ENCODE results near the gene ADA. TPM values are rescaled to one million over a fixed set of nuclear protein-coding genes. Genes with fewer than 3 reads are reported as not detected.

Gene ADA
- total RNA-seq, 1 donor from 2014 or later: 67.5 TPM

DNA sequence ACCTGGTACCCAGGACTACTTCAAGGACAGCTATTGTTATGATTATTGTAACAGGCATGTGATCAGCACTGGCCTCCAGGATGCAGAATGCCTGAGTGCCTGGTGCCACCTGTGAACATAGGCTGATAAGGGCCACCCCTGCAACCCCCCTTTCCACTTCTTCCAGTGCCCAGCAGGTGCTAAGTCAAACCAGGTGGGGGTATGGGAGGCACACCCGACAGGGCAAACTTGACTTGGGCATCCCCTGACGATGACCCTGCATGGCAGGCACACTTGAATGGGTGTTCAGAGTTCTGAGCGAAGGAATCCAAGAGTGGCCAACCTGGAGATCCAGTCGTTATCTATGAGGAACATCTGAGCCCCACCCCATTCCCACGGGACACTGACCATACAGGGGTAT is 3.4 kb downstream of the ADA start:
- Histone ChIP-seq H3K36me3 (ENCODE audit: insufficient read depth, low read length) (no peaks in the 10 kb centered on the region), H3K9me3 (ENCODE audit: insufficient read depth, low read depth, low read length) (peaks cover 2% of the 10 kb centered on the region), H3K9ac (ENCODE audit: low read length) (no peak overlapping the region), H3K4me1 (ENCODE audit: insufficient read depth, low read length) (peaks cover 46% of the 10 kb centered on the region), H4K20me1 (ENCODE audit: insufficient read depth, low read length) (no peaks in the 10 kb centered on the region), H3K27me3 (ENCODE audit: insufficient read depth, low read length) (no peaks in the 10 kb centered on the region), H3K79me2 (ENCODE audit: insufficient read depth, low read length) (no peaks in the 10 kb centered on the region), H3K27ac (ENCODE audit: low read depth, low read length) (no peak overlapping the region), H3K4me2 (ENCODE audit: low read length) (no peak overlapping the region), H3K4me3 (ENCODE audit: insufficient read depth, low read depth, low read length) (no peak overlapping the region), H2AFZ (ENCODE audit: low read depth, low read length) (no peak overlapping the region)
- Mint-ChIP-seq H3K27ac (ENCODE audit: unreplicated experiment) (no peak overlapping the region), H3K36me3 (ENCODE audit: low read depth, unreplicated experiment) (no peaks in the 10 kb centered on the region), H3K9me3 (ENCODE audit: unreplicated experiment) (peaks cover 3% of the 10 kb centered on the region), H3K27me3 (ENCODE audit: low read depth, unreplicated experiment) (no peaks in the 10 kb centered on the region), H3K4me1 (ENCODE audit: low read depth, unreplicated experiment) (peaks cover 45% of the 10 kb centered on the region), H3K4me3 (ENCODE audit: unreplicated experiment) (no peak overlapping the region)
- DNase-seq (ENCODE audit: low read depth) (no peak), FAIRE-seq (no peak)
- TF ChIP-seq EZH2 (IDR thresholded peaks at IDR 0.05; ENCODE audit: insufficient read depth, low read length): no peak
- TF ChIP-seq, protein P1, sequence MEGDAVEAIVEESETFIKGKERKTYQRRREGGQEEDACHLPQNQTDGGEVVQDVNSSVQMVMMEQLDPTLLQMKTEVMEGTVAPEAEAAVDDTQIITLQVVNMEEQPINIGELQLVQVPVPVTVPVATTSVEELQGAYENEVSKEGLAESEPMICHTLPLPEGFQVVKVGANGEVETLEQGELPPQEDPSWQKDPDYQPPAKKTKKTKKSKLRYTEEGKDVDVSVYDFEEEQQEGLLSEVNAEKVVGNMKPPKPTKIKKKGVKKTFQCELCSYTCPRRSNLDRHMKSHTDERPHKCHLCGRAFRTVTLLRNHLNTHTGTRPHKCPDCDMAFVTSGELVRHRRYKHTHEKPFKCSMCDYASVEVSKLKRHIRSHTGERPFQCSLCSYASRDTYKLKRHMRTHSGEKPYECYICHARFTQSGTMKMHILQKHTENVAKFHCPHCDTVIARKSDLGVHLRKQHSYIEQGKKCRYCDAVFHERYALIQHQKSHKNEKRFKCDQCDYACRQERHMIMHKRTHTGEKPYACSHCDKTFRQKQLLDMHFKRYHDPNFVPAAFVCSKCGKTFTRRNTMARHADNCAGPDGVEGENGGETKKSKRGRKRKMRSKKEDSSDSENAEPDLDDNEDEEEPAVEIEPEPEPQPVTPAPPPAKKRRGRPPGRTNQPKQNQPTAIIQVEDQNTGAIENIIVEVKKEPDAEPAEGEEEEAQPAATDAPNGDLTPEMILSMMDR (IDR thresholded peaks at IDR 0.05; ENCODE audit: insufficient read depth, low read depth, low read length): no peak

DNA sequence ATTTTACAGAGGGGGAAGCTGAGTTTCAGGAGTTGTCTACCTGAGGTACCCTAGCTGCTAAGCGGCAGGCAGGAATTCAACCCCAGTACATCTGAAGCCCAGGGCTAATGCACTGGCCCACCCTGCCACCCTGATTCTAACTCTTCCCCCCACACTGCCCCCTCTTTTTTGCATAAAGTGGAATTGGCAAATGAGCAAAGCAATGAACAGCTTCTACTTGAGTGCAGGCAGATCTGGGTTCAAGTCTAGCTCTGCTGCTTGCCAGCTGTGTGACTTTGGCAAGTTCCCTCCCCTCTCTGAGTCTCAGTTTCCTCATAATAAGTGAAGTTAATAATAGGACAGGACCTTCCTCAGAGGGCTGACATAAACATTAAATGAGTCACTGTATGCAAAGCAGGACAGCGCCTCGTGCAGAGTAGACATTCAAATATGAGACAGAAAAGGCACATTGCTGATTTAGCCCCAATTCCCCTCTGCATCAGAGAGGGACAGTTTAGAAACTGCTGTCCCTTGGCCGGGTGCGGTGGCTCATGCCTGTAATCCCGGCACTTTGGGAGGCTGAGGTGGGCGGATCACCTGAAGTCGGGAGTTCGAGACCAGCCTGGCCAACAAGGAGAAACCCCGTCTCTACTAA is 4.7 kb downstream of the ADA start:
- FAIRE-seq: no peak
- Histone ChIP-seq H4K20me1 (ENCODE audit: insufficient read depth, low read length) (no peaks in the 10 kb centered on the region), H3K9ac (ENCODE audit: low read length) (peak overlapping the region; percentile 25), H3K4me3 (ENCODE audit: insufficient read depth, low read depth, low read length) (no peak overlapping the region), H2AFZ (ENCODE audit: low read depth, low read length) (no peak overlapping the region), H3K4me2 (ENCODE audit: low read length) (peak overlapping the region; percentile 35), H3K36me3 (ENCODE audit: insufficient read depth, low read length) (no peaks in the 10 kb centered on the region), H3K27ac (ENCODE audit: low read depth, low read length) (no peak overlapping the region), H3K4me1 (ENCODE audit: insufficient read depth, low read length) (peaks cover 52% of the 10 kb centered on the region), H3K27me3 (ENCODE audit: insufficient read depth, low read length) (no peaks in the 10 kb centered on the region), H3K9me3 (ENCODE audit: insufficient read depth, low read depth, low read length) (peaks cover 2% of the 10 kb centered on the region), H3K79me2 (ENCODE audit: insufficient read depth, low read length) (no peaks in the 10 kb centered on the region)
- Mint-ChIP-seq H3K36me3 (ENCODE audit: low read depth, unreplicated experiment) (no peaks in the 10 kb centered on the region), H3K9me3 (ENCODE audit: unreplicated experiment) (peaks cover 3% of the 10 kb centered on the region), H3K27ac (ENCODE audit: unreplicated experiment) (peak overlapping the region; percentile 94), H3K4me3 (ENCODE audit: unreplicated experiment) (peak overlapping the region; percentile 40), H3K27me3 (ENCODE audit: low read depth, unreplicated experiment) (no peaks in the 10 kb centered on the region), H3K4me1 (ENCODE audit: low read depth, unreplicated experiment) (peaks cover 51% of the 10 kb centered on the region)
- DNase-seq (ENCODE audit: low read depth): peak; percentile 52
- no peak for TF ChIP-seq EZH2 (IDR thresholded peaks at IDR 0.05; ENCODE audit: insufficient read depth, low read length)
- TF ChIP-seq, protein P1 (IDR thresholded peaks at IDR 0.05; ENCODE audit: insufficient read depth, low read depth, low read length): no peak

DNA sequence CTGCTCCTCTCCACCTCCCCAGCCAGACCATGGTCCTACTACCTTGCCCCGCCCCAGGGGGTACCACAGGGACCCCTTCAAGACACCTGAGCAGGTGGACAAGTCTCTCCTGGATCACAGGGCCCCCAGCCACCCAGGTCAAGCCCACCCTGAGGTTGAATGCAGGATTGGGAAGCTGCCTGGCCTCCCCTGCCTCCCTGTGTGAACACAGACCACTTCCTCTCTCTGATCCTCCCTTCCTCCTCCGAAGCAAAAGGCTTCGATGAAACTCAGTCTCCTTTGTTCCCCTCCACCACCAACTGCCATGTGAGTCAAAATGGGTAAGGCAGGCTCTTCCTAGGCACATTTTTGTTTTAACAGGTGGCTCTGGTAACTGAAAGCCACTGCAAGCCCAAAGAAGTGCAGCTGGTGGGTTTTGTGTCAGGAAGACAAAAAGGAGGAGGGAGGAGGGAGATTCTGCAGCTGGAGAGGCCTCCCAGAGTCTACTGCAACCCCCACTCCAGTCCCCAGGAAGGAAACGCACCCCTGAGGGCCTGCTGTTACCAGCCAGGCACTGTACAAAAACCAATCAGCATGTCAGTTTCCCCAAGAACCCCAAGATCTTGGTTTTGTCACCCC is 5.4 kb downstream of the ADA start:
- Mint-ChIP-seq H3K4me1 (ENCODE audit: low read depth, unreplicated experiment) (peaks cover 55% of the 10 kb centered on the region), H3K36me3 (ENCODE audit: low read depth, unreplicated experiment) (peaks cover 2% of the 10 kb centered on the region), H3K27me3 (ENCODE audit: low read depth, unreplicated experiment) (no peaks in the 10 kb centered on the region), H3K27ac (ENCODE audit: unreplicated experiment) (peak overlapping the region; percentile 54), H3K4me3 (ENCODE audit: unreplicated experiment) (no peak overlapping the region), H3K9me3 (ENCODE audit: unreplicated experiment) (peaks cover 3% of the 10 kb centered on the region)
- no peaks in the 10 kb centered on the region for H3K36me3 ChIP-seq (ENCODE audit: insufficient read depth, low read length)
- H3K4me3 ChIP-seq (ENCODE audit: insufficient read depth, low read depth, low read length): no peak overlapping the region
- peak overlapping the region; percentile 27 for H2AFZ ChIP-seq (ENCODE audit: low read depth, low read length)
- peak; percentile 57 for DNase-seq (ENCODE audit: low read depth)
- no peak for FAIRE-seq
- no peaks in the 10 kb centered on the region for H3K27me3 ChIP-seq (ENCODE audit: insufficient read depth, low read length)
- H3K4me1 ChIP-seq (ENCODE audit: insufficient read depth, low read length): peaks cover 48% of the 10 kb centered on the region
- H3K27ac ChIP-seq (ENCODE audit: low read depth, low read length): peak overlapping the region; percentile 7
- TF ChIP-seq, protein P1 (IDR thresholded peaks at IDR 0.05; ENCODE audit: insufficient read depth, low read depth, low read length): no peak
- TF ChIP-seq EZH2 (IDR thresholded peaks at IDR 0.05; ENCODE audit: insufficient read depth, low read length): no peak
- H3K79me2 ChIP-seq (ENCODE audit: insufficient read depth, low read length): no peaks in the 10 kb centered on the region
- peak overlapping the region; percentile 35 for H3K4me2 ChIP-seq (ENCODE audit: low read length)
- H3K9me3 ChIP-seq (ENCODE audit: insufficient read depth, low read depth, low read length): peaks cover 2% of the 10 kb centered on the region
- H4K20me1 ChIP-seq (ENCODE audit: insufficient read depth, low read length): no peaks in the 10 kb centered on the region
- H3K9ac ChIP-seq (ENCODE audit: low read length): peak overlapping the region; percentile 25
